ENCODE data around the gene DENND5A.
A peak's percentile ranks its signal among the peaks of the same experiment; 100 is the strongest.

DENND5A gene

DNA sequence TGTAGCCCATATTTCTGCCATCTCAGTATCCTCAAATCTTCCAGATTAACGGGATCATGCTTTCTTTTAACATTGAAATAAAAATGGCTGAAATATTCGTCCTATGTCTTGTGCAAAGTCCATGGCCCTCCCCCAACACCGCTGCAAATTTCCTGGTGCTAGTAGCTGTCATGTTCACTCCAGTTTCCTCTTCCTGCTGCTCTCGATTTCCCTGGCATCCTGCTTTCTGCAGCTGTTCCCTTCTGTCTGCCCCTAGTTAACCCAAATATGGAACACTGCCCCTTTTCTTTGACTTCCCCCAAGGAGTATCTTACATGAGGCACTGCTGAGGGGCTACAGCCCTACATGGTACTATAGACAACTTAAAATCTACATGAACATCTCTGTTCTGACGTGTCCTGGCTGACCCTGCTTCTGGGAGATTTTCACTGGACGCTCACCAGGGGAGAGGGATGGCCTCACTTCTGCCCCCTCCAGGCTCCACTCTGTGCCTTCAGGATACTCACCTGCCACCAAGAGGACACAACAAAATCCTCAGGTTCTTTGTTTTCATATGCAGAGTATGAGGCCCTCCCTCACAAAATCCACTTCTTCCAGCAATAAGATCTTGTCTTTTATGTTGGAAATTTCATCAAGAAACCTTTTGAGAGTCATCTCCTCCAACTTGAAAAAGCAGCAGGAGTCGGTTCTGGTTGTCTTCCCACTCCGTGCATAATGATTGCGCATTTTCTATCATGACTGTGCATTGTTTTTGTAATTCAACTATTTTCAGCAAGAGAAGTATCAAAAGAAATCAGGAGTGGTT, 144.3 kb downstream of the DENND5A start:
- TF ChIP-seq, protein P1, sequence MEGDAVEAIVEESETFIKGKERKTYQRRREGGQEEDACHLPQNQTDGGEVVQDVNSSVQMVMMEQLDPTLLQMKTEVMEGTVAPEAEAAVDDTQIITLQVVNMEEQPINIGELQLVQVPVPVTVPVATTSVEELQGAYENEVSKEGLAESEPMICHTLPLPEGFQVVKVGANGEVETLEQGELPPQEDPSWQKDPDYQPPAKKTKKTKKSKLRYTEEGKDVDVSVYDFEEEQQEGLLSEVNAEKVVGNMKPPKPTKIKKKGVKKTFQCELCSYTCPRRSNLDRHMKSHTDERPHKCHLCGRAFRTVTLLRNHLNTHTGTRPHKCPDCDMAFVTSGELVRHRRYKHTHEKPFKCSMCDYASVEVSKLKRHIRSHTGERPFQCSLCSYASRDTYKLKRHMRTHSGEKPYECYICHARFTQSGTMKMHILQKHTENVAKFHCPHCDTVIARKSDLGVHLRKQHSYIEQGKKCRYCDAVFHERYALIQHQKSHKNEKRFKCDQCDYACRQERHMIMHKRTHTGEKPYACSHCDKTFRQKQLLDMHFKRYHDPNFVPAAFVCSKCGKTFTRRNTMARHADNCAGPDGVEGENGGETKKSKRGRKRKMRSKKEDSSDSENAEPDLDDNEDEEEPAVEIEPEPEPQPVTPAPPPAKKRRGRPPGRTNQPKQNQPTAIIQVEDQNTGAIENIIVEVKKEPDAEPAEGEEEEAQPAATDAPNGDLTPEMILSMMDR (IDR thresholded peaks at IDR 0.05; ENCODE audit: low read depth, low read length, missing control alignments) = peak; percentile 52

DNA sequence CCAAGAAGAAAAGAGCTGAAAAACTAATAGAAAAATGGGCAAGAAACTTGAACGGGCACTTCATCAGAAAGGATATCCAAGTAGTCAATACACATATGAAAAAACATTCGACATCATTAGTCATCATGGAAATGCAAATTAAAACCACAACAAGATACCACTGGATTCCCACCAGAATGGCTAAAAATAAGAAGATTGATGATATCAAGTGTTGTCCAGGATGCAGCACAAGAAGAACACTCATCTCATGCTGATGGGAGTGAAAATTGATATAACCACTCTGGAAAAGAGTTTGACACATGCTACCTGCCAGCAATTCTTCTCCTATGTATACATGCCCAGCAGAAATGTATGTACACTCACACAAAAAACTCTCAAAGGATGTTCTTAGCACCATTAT, 146.9 kb downstream of the DENND5A start:
- H3K27me3 ChIP-seq (replicated peaks) = no peaks in the 10 kb centered on the region
- TF ChIP-seq, protein P1 (IDR thresholded peaks at IDR 0.05; ENCODE audit: low read depth, low read length, missing control alignments) = no peak
- in situ Hi-C loops (cut with HindIII; ENCODE audit: low pct_ligation_motif_present, low sequenced_read_pairs) = no loop called here
- no peaks in the 10 kb centered on the region for H3K36me3 ChIP-seq (replicated peaks)
- no peak overlapping the region for H3K4me3 ChIP-seq (ENCODE audit: low read depth, low read length)
- no peak for DNase-seq
- no peak overlapping the region for H3K27ac ChIP-seq

More for the DNA sequence above, 144.3 kb downstream of the DENND5A start:
- no peaks in the 10 kb centered on the region for H3K27me3 ChIP-seq (replicated peaks)
- H3K36me3 ChIP-seq (replicated peaks) = no peaks in the 10 kb centered on the region
- no peak overlapping the region for H3K4me3 ChIP-seq (ENCODE audit: low read depth, low read length)
- in situ Hi-C loops (cut with HindIII; ENCODE audit: low pct_ligation_motif_present, low sequenced_read_pairs) = no loop called here
- no peak overlapping the region for H3K27ac ChIP-seq
- no peak for DNase-seq

DNA sequence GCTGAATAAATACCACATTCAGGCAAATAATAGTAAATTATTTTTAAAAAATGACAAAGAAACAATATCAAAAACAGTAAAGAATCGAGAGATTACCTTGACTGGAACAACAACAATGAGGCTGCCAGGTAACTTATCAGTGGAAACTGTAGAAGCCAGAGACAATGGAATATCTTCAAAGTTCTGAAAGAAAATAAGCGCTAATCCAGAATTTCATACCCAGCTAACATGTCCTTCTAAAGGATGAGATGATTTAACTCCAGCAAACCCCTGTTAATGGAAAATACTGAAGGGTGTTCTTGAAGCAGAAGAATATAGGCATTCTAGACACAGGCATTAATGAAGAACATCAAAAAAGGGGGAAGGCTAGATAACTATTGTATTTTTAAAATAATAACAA, 153.1 kb downstream of the DENND5A start:
- in situ Hi-C loops (cut with HindIII; ENCODE audit: low pct_ligation_motif_present, low sequenced_read_pairs) = no loop called here
- TF ChIP-seq, protein P1 (IDR thresholded peaks at IDR 0.05; ENCODE audit: low read depth, low read length, missing control alignments) = no peak
- Histone ChIP-seq H3K27me3 (replicated peaks) (no peaks in the 10 kb centered on the region), H3K4me3 (ENCODE audit: low read depth, low read length) (no peak overlapping the region), H3K36me3 (replicated peaks) (no peaks in the 10 kb centered on the region), H3K27ac (no peak overlapping the region)
- DNase-seq = no peak

DNA sequence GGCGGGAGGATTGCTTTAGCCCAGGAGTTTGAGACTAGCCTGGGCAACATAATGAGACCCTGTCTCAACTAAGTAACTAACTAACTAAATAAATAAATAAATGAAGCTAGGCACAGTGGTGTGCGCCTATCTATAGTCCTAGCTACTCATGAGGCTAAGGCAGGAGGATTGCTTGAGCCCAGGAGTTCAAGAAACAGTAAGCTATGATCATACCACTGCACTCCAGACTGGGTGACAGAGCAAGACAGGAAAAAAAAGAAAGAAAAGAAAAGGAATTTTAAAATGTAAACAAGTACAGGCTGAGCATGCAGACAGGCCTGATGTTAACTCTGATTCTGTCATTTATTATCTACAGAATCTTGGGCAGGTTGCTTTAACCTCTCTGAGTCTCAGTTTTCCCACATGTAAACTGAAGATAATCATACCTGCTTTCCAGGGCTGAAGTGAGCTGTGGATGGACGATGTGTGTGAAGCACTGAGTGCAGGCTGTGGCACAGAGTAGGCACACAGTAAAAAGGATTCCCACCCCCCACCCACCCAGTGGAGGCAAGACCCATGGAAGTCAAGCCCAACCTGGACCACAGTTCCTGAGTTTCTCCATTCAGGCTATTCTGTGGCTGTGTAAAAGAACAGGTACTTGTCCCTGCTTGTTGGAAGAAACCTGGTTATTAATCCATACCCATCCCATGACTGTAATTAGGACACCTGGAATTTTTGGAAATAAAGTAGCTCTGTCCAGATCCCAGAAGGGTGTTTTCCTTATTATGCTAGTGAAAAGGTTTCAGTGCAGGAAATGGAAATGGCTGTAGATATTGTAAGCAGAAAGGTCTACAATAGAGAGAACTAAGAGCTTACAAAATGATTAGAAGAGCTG, 155.1 kb downstream of the DENND5A start:
- Histone ChIP-seq H3K27ac (no peak overlapping the region), H3K36me3 (replicated peaks) (no peaks in the 10 kb centered on the region), H3K4me3 (ENCODE audit: low read depth, low read length) (no peak overlapping the region), H3K27me3 (replicated peaks) (no peaks in the 10 kb centered on the region)
- in situ Hi-C loops (cut with HindIII; ENCODE audit: low pct_ligation_motif_present, low sequenced_read_pairs) = no loop called here
- no peak for DNase-seq
- TF ChIP-seq, protein P1 (IDR thresholded peaks at IDR 0.05; ENCODE audit: low read depth, low read length, missing control alignments) = no peak

DNA sequence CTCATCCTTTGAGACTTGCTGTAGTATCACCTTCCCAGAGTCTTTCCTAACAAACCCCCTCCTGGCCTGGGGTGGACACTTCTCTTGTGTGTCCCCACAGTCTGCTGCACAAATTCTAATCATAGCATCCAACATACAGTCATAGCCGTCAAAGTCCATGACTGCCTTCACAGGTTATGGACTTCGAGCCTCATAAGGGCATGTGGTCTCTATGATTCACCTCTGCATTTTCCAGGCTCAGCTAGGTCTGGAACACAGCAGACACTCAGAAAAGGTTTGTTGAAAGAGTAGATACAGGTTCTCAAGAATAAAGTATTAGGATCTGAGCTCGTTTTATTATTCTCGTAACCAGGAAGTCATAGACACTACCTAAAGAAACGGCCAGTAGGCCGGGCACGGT, 160.6 kb downstream of the DENND5A start:
- no peak overlapping the region for H3K27ac ChIP-seq
- no peak for DNase-seq
- in situ Hi-C loops (cut with HindIII; ENCODE audit: low pct_ligation_motif_present, low sequenced_read_pairs) = no loop called here
- no peaks in the 10 kb centered on the region for H3K36me3 ChIP-seq (replicated peaks)
- no peaks in the 10 kb centered on the region for H3K27me3 ChIP-seq (replicated peaks)
- TF ChIP-seq, protein P1 (IDR thresholded peaks at IDR 0.05; ENCODE audit: low read depth, low read length, missing control alignments) = no peak
- H3K4me3 ChIP-seq (ENCODE audit: low read depth, low read length) = no peak overlapping the region

Measured in brain microvascular endothelial cell (primary cell).